ENCODE measurements around the gene RFC4.

- TF ChIP-seq POLR2AphosphoS5 (IDR thresholded peaks at IDR 0.05; ENCODE audit: low read depth, low read length) (no peak), CTCF (IDR thresholded peaks at IDR 0.05) (no peak), REST (IDR thresholded peaks at IDR 0.05; ENCODE audit: insufficient read depth in 1 of 2, low read depth in 2 of 2, low read length in 1 of 2) (no peak), SIN3A (IDR thresholded peaks at IDR 0.05; ENCODE audit: borderline replicate concordance, insufficient read depth, low read depth, low read length) (no peak)
These were observed 19.4 kb downstream of the RFC4 start for GRCh38 chr3:186786922-186787321.

Measured in Panc1 (cell line).